ENCODE results near the gene H1-8. TPM values are rescaled to one million over a fixed set of nuclear protein-coding genes. Genes with fewer than 3 reads are reported as not detected.

Gene H1-8
- total RNA-seq, 1 donor from 2014 or later, result not detected

DNA sequence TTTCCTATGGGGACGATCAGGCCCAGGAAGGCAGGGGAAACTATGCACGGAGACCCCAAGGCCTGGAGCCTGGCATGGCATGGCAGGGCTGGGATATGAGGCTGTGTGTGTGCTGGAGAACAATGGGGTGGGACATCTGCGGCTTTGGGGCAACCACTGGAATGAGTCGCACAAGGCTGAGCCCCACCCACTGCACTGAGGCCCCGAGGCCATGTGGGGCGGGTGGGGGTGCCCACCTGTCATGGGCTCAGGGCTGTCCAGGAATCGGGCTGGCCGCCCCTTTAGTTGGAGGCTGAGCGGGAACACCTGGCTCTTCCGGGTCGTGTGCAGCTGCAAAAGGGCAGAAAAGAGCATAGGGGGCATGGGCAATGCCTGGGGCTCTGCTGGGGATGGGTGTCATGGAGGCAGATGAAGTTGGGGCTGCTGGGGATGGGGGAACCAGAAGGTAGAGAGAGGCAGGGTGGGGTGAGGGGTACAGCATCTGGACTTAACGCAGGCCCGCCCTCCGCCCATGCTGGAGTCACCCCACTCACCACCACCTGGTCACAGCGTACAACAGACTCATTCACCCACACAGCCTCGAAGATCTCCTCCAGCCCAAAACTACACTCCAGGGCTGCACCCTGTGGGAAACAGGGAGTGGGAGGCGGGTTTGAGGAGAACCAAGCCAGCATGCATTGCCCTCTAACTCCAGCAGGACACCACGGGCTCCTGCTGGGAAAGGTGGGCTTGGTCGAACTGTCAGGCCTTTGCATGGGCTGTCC is 32.4 kb downstream of the H1-8 start:
- no peak for DNase-seq

GRCh38 chr3:129575997-129576384 is 33.0 kb downstream of the H1-8 start:
- DNase-seq, result no peak

DNA sequence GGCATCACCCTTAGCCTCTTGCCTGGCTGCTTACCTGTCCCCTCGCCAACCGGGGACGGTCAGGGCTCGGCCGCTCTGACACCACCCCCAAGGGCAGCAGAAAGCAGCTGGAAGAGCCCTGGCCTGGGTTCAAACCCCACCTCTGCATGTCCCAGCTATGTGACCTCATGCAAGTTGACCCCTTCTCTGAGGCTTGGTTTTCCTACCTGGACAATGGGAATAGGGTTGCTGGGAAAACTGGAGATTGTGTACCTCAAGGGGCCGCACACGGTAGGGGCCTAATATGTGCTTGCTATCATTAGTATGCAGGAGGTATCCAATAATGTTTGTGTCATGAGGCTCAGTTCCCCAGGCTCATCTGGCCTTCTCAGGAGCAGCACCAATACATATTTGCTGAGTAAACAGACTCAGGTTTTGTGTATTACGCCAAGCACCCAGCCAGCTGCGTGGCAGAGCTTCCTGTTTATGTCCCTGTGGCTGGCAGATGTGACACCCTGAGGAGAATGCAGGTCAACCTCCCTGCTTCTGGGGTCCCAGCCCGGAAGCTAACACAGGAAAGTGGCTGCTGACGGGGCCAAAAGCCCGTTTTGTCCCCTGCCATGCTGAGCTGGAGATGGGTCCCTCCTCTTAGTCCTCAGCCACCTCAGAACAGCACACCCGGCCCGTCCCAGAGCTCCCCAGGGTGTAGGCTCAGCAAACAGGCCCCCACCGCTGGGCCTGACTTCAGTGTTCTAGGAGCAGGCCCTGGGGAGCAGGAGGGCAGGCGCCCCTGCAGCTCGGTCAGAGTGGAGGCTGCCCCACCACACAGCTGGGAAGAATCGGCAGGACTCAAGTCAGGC is 33.8 kb downstream of the H1-8 start:
- DNase-seq, result peak; percentile 42

GRCh38 chr3:129577366-129577765 is 34.4 kb downstream of the H1-8 start:
- DNase-seq, result no peak

GRCh38 chr3:129577925-129578786 is 35.2 kb downstream of the H1-8 start:
- DNase-seq, result no peak

- DNase-seq, result no peak
These were observed 37.0 kb downstream of the H1-8 start for GRCh38 chr3:129579991-129580390.

GRCh38 chr3:129581623-129582022 is 38.6 kb downstream of the H1-8 start:
- DNase-seq, result no peak

- DNase-seq, result no peak
These were observed 39.8 kb downstream of the H1-8 start for GRCh38 chr3:129582799-129583198.

DNA sequence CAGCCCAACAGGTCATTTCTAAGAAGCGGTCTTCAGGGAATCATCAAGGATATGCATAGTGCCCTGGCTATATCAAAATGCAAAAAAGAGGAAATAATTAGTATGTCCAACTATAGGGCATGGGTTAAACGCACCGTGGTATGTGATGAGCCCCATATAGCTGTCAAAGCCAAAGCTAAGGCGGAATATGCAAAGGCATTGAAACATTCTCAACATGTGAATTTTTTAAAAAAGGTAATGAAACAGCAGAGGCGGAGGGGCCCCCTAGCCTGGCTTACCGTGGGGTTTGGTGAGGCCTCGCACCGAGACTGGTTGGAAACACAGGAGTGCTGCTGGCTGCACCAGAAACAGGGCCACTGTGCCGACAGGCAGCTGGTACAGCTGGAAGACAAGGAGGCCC is 40.3 kb downstream of the H1-8 start:
- DNase-seq, result no peak

GRCh38 chr3:129584631-129585030 is 41.7 kb downstream of the H1-8 start:
- no peak for DNase-seq

DNA sequence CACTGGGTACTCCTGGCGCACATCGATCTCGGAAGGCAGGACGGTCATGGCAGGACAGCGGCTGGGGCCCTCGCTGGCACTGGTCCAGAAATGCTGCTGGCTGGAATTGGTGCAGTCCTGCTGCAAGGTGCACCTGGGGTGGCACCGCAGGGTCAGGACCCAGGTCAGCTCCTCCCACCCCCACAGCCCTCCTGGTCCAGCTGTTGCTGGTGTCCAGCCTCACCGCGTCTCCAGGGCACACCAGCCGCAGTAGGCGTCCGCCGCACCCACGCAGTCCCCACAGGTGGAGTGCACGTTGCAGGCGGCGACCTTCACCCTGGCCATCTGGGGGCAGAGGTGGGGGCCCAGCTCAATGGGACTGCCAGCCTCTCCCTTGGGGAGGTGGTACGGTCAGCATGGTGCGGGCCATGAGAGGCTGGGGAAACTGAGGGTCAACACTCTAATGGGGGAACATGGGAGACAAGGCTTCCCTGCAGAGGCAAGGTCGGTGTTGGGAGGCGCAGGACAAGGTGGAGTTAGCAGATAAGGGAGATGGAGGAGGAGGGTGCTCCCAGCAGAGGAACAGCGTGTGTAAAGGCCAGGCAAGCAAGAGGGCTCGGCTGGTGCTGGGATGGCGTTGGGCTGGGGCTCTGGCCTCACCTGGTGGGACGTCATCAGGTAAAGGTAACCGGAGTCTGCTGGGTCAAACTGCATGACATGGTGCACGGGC is 43.1 kb downstream of the H1-8 start:
- no peak for DNase-seq

- DNase-seq, result no peak
These were observed 43.9 kb downstream of the H1-8 start for GRCh38 chr3:129586746-129587430.

GRCh38 chr3:129587566-129588210 is 44.7 kb downstream of the H1-8 start:
- DNase-seq, result no peak

DNA sequence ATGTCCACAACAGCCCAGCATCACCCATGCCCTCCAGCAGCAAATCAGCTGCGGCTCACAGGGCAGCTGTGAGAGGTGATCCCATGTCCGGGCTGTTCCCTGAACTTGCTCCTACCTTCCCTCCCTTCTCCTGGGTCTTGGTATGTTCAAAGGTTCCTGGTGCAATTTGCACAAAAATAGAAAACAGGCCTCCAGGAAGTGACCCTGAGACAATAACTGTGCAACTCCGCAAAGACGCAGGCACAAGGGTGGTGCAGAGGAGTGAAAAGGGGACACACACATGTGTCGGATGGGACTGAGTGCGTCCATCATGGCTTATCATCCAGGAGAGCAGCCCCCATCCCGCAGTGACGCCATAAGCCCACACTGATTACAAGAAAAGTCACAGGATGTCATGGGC is 47.2 kb downstream of the H1-8 start:
- no peak for DNase-seq

DNA sequence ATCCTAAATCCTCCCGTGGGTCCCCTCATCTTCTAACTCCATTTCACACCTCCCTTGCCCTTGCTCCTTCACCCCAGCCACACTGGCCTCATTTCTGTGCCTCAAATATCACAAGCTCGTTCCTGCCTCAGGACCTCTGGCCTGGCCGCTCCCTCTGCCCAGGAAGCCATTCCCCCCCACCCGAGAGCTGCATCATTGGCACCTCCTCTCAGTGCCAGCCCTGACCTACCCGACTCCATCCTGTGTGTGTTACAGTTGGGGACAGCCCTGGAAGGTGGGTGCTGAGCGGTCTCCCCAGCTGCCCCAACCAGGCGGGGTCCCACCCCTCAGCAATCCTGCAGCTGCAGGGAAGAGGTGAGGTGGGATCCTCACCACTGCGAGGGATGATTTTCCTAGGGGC is 49.0 kb downstream of the H1-8 start:
- no peak for DNase-seq

DNA sequence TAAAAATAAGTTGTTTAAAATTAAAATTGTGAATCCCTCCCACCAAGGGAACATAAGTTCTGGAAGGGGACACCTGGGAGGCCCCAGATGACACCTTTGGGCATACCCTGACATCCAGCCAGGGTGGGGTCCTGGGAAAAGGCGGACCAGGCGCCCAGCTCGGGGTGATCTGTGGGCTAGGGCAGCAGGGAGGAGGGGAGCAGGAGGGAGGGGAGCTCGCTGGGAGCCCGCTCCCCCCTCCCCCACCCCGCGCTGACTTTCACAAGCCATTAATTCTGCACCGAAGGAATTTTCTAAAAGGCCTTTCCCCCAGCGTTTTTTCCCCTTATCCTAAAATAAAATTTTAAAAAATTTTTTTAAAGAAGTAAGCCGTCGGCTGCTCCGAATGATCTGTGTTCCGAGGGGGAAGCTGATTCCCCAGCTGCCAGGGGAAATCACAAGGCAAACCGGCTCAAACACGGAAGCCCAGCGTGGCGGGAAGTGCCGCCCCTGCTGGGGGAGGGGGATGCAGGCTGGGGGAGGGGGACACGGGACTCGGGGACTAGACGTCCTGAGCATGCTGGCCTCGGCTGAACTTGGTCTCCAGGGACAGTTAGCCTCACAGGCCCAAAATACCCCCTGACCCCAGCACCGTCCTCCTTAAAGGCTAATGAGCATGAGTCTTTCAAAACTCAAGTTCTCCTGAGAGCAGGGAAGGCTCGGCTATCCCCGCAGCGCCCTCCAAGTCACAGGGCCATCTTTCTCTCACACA is 49.6 kb downstream of the H1-8 start:
- DNase-seq, result peak; percentile 66

GRCh38 chr3:129593230-129593594 is 50.2 kb downstream of the H1-8 start:
- DNase-seq, result peak; percentile 49

DNA sequence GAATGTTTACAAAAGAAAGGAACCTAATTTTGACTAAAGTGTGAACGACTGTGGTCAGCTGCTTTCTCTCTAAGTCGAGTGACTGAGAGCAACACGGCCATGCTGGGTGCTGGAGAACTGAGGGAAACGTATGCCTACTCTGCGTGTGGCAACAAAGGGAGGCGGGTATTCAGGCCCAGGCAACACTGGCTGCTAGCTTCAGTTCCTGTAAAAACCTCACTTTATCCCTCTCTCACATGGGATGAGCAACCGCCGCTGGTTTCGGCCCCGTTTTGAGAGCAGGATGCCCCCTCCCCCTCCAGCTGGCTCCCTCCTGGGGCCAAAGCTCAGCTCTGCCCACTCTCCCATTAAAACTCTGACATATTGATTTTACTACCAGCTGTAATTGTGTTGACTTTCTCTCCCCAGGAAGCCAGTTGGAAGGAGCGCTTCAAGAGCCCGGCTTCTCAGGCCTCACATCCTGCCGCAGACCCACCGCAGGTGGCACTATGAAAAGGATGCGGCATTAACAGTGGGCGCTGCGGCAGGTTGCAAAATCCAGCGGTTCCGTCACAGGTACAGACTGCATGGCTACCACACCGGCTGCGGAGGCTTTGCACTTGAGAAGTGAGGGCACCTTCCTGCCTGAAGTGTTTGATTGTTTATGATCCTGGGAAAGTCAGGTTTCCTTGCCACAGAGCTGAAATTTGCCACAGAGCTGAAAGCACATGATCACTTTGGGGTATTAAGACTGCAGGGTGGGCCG is 50.8 kb downstream of the H1-8 start:
- DNase-seq, result peak; percentile 66

DNA sequence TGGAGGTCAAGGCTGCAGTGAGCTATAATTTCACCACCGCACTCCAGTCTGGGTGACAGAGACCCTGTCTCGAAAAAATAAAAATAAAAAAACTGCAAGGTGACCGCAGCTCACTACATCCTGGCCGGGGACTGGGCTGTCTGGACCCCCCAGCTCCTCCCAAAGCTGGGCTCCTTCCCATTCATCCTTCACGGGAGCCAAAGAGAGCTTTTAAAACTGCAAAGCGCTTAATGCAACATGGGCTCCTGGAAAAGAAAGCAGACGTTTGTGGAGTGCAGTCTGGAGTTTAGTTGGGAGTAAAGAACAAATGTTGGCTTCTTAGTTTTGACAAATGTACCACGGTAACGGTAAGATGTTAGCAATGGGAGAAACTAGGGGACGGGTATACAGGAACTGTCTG is 51.4 kb downstream of the H1-8 start:
- no peak for DNase-seq

DNA sequence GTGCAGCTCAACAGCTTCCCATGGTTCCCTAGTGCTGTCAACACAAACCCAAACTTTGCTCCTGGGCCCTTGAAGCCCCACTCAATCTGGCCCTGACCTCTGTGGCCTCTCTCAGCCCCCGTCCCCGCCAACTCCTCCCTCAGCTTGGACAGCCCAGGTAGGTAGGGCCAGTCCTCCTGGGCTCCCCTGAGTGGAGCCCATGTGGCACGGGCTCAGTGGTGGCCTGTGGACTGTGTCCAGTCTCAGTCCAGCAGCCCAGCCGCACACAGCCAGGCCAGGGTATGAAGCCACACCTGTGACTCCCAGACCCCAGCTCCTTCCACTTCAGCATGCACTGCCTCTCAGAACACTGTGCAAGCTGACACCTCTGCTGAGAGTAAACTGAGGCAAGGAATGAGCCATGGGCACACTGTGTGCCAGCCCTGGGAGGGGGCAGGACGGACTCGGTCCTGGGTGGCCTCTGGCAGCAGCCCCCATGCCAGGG is 52.0 kb downstream of the H1-8 start:
- DNase-seq, result no peak

All from dermis blood vessel endothelial cell (primary cell).